Measurements from ENCODE around the gene CLEC5A. TPM values are rescaled to one million over a fixed set of nuclear protein-coding genes. Genes with fewer than 3 reads are reported as not detected.

Gene CLEC5A
- total RNA-seq, 1 experiment from 2014 or later = not detected

- Histone ChIP-seq H2AFZ (ENCODE audit: low read length) (no peak overlapping the region), H3K79me1 (ENCODE audit: insufficient read depth, low read depth, low read length, poor library complexity, severe bottlenecking) (no peaks in the 10 kb centered on the region), H2BK12ac (ENCODE audit: insufficient read length, low read depth, low read length) (no peak overlapping the region), H3K27me3 (ENCODE audit: insufficient read depth, low read length) (no peaks in the 10 kb centered on the region), H3K4me2 (ENCODE audit: insufficient read depth, insufficient read length, low read length) (no peak overlapping the region), H3K9me3 (ENCODE audit: control insufficient read depth, low read depth, low read length) (no peaks in the 10 kb centered on the region), H2BK5ac (ENCODE audit: insufficient read length, low read length) (no peak overlapping the region), H2BK15ac (ENCODE audit: low read depth, low read length) (no peak overlapping the region), H3K9ac (ENCODE audit: extremely low read depth, insufficient read length, low read length) (no peak overlapping the region), H4K91ac (ENCODE audit: insufficient read length, low read depth, low read length) (no peak overlapping the region), H3K18ac (ENCODE audit: insufficient read length, low read depth, low read length) (no peak overlapping the region), H3K23me2 (ENCODE audit: insufficient read length, low read depth, low read length, poor library complexity, severe bottlenecking) (no peaks in the 10 kb centered on the region), H3T11ph (ENCODE audit: low read length) (no peak overlapping the region), H4K20me1 (ENCODE audit: control insufficient read depth, insufficient read depth, insufficient read length) (no peaks in the 10 kb centered on the region), H4K8ac (replicated peaks; ENCODE audit: insufficient read length, low read depth, low read length) (no peak overlapping the region), H2BK20ac (ENCODE audit: low read depth, low read length, poor library complexity, severe bottlenecking) (no peak overlapping the region), H3K27ac (ENCODE audit: insufficient read length, low read depth, low read length) (no peak overlapping the region), H3K56ac (ENCODE audit: insufficient read length, low read depth, low read length) (no peak overlapping the region), H3K23ac (ENCODE audit: insufficient read length, low read depth, low read length) (no peak overlapping the region), H4K5ac (ENCODE audit: insufficient read length, low read depth, low read length) (no peak overlapping the region), H2BK120ac (ENCODE audit: low read depth, low read length, poor library complexity, severe bottlenecking) (no peak overlapping the region), H3K14ac (ENCODE audit: insufficient read depth, low read length) (no peak overlapping the region), H3K4me1 (ENCODE audit: insufficient read depth, low read length) (no peaks in the 10 kb centered on the region), H3K79me2 (ENCODE audit: insufficient read depth, low read length) (no peaks in the 10 kb centered on the region), H2AK5ac (ENCODE audit: insufficient read length, low read length) (no peak overlapping the region), H3K4ac (ENCODE audit: low read depth, low read length) (no peak overlapping the region)
- TF ChIP-seq CTCF (conservative IDR thresholded peaks at IDR 0.05) = no peak
- Mint-ChIP-seq H3K36me3 (ENCODE audit: insufficient read depth in 1 of 3, low read depth in 3 of 3) (no peaks in the 10 kb centered on the region; a peak in 1 of 7 replicates), H3K9me3 (no peaks in the 10 kb centered on the region), H3K27ac (no peak overlapping the region), H3K4me1 (peaks cover under 1% of the 10 kb centered on the region in 2 experiments), H3K4me3 (no peak overlapping the region), H3K27me3 (ENCODE audit: low read depth) (no peaks in the 10 kb centered on the region)
- no peak for DNase-seq
- WGBS (ENCODE audit: extremely low coverage, insufficient read length, low lambda C conversion rate) = no CpG with 5 or more reads among the region's 2 CpGs
Observed at GRCh38 chr7:141949021-141949420, 2.2 kb upstream of the CLEC5A start.
